Thyroid gland (tissue), 4 donors: ENCODE measurements around the gene LMO2. TPM values are rescaled to one million over a fixed set of nuclear protein-coding genes. Genes with fewer than 3 reads are reported as not detected.

Experiments used
- DNase-seq, 2 donors: peaks; one replicate each; pipeline ENCODE4 v3.0.0-alpha.2; 2019
- H3K27ac ChIP-seq, 3 donors: fragments of 200-600 bp; sonication (generic); 1 replicate in 2 of 3; 2 replicates in 1 of 3; pipeline ENCODE4 v1.5.1; 2016 to 2019; ENCODE audit warnings: mild to moderate bottlenecking in 1 of 3, moderate library complexity in 1 of 3
- H3K27me3 ChIP-seq: fragments of 200-600 bp; sonication (generic); one replicate; pipeline ENCODE4 v1.5.1; 2019
- H3K36me3 ChIP-seq, 2 donors: fragments of 200-600 bp; sonication (generic); one replicate each; pipeline ENCODE4 v1.5.1; 2016 to 2019
- H3K4me1 ChIP-seq, 2 donors: fragments of 200-600 bp; sonication (generic); one replicate each; pipeline ENCODE4 v1.5.1; 2017 to 2019
- H3K4me3 ChIP-seq, 3 donors: fragments of 200-600 bp; sonication (generic); replicated peaks in 1 of 3; 1 replicate in 2 of 3; 2 replicates in 1 of 3; pipeline ENCODE4 v1.5.1; 2016; ENCODE audit warnings: mild to moderate bottlenecking in 1 of 3
- H3K9me3 ChIP-seq: fragments of 200-600 bp; sonication (generic); one replicate; pipeline ENCODE4 v1.5.1; 2017
- POLR2A ChIP-seq, 2 donors: fragments of 450-650 bp; IDR thresholded peaks; one replicate each; pipeline ENCODE4 v1.6.1; 2017; ENCODE audit warnings: antibody characterized with exemption in 2 of 2, mild to moderate bottlenecking in 2 of 2, moderate library complexity in 1 of 2
- WGBS, 2 donors: methylation state at CpG; one replicate each; pipeline ENCODE4 v1.1.5; 2017; 5-methylcytosine and 5-hydroxymethylcytosine counted together
- intact Hi-C: fragments of 100-400 bp; cut with DNase I; formaldehyde crosslinking; loops from one replicate; pipeline ENCODE4 v1.15.1; 2023
- total RNA-seq, 4 donors: library from RNA; depleted of rRNA; stranded (reverse); fragments of >200 nt; gene quantifications; one replicate each; pipeline ENCODE4 v1.2.3, GENCODE V29; 2016
- TF ChIP-seq, protein P1 (sequence below), 6 experiments: fragments of 200-600 bp in 3 of 6; fragments of 450-650 bp in 3 of 6; sonication (generic) in 3 of 6; IDR thresholded peaks; one replicate each; pipeline ENCODE4 v1.5.1; 2016 to 2019; ENCODE audit warnings: antibody characterized with exemption in 6 of 6, mild to moderate bottlenecking in 2 of 6, inconsistent platforms in 1 of 6, moderate library complexity in 1 of 6

LMO2 gene
- total RNA-seq, 4 donors from 2014 or later, result 20.7 to 51.5 (median 40.3) TPM

- H3K4me1 ChIP-seq, result peaks cover 7% of the 10 kb centered on the region in 2 donors
- TF ChIP-seq, protein P1, sequence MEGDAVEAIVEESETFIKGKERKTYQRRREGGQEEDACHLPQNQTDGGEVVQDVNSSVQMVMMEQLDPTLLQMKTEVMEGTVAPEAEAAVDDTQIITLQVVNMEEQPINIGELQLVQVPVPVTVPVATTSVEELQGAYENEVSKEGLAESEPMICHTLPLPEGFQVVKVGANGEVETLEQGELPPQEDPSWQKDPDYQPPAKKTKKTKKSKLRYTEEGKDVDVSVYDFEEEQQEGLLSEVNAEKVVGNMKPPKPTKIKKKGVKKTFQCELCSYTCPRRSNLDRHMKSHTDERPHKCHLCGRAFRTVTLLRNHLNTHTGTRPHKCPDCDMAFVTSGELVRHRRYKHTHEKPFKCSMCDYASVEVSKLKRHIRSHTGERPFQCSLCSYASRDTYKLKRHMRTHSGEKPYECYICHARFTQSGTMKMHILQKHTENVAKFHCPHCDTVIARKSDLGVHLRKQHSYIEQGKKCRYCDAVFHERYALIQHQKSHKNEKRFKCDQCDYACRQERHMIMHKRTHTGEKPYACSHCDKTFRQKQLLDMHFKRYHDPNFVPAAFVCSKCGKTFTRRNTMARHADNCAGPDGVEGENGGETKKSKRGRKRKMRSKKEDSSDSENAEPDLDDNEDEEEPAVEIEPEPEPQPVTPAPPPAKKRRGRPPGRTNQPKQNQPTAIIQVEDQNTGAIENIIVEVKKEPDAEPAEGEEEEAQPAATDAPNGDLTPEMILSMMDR (IDR thresholded peaks at IDR 0.05), result no peak
- TF ChIP-seq POLR2A (IDR thresholded peaks at IDR 0.05), result no peak
- intact Hi-C loops, result no loop called here
These were observed 3.9 kb upstream of the LMO2 start for GRCh38 chr11:33895752-33896137.

DNA sequence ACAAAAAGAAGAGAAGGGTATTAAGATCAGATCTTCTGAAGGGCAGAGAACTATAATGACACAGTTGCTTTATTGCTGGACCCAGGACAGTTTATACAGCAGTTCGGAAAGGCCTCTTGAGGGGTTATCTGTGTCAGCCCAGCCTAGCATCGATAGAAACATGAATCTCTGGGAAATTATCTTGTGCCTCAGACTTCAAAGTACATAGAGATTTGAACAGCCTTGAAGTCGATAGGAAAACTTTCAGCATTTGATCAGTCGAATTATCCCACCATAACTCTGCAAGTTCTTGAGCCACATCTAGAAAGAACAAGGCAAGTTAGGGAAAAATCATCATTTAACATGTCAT, 2.5 kb upstream of the LMO2 start:
- H3K9me3 ChIP-seq, result no peaks in the 10 kb centered on the region
- TF ChIP-seq, protein P1 (IDR thresholded peaks at IDR 0.05), result no peak
- no peak for TF ChIP-seq POLR2A (IDR thresholded peaks at IDR 0.05)
- 85 to 87% methylated on average over 4 of the region's 4 CpGs for WGBS, 2 donors
- no peak overlapping the region for H3K4me3 ChIP-seq
- peaks cover under 1 to 4% of the 10 kb centered on the region in 2 donors for H3K4me1 ChIP-seq
- intact Hi-C loops, result no loop called here
- no peaks in the 10 kb centered on the region for H3K27me3 ChIP-seq
- no peaks in the 10 kb centered on the region for H3K36me3 ChIP-seq
- H3K27ac ChIP-seq, result no peak overlapping the region
- no peak for DNase-seq

More at GRCh38 chr11:33895752-33896137, 3.9 kb upstream of the LMO2 start:
- H3K27ac ChIP-seq, result no peak overlapping the region
- no peak overlapping the region for H3K4me3 ChIP-seq
- no peaks in the 10 kb centered on the region for H3K27me3 ChIP-seq
- no peaks in the 10 kb centered on the region for H3K9me3 ChIP-seq
- no peak for DNase-seq
- WGBS, 2 donors, result 88 to 100% methylated on average over 2 of the region's 2 CpGs
- H3K36me3 ChIP-seq, result no peaks in the 10 kb centered on the region

GRCh38 chr11:33893711-33894397, 2.0 kb upstream of the LMO2 start:
- Histone ChIP-seq H3K4me3 (no peak overlapping the region), H3K9me3 (no peaks in the 10 kb centered on the region), H3K4me1 (peaks cover 0 to under 1% of the 10 kb centered on the region in 2 donors), H3K36me3 (no peaks in the 10 kb centered on the region), H3K27ac (no peak overlapping the region), H3K27me3 (no peaks in the 10 kb centered on the region)
- DNase-seq, result no peak
- WGBS, 2 donors, result 82 to 83% methylated on average over 14 of the region's 14 CpGs
- TF ChIP-seq, protein P1 (IDR thresholded peaks at IDR 0.05), result no peak
- TF ChIP-seq POLR2A (IDR thresholded peaks at IDR 0.05), result no peak
- intact Hi-C loops, result no loop called here

DNA sequence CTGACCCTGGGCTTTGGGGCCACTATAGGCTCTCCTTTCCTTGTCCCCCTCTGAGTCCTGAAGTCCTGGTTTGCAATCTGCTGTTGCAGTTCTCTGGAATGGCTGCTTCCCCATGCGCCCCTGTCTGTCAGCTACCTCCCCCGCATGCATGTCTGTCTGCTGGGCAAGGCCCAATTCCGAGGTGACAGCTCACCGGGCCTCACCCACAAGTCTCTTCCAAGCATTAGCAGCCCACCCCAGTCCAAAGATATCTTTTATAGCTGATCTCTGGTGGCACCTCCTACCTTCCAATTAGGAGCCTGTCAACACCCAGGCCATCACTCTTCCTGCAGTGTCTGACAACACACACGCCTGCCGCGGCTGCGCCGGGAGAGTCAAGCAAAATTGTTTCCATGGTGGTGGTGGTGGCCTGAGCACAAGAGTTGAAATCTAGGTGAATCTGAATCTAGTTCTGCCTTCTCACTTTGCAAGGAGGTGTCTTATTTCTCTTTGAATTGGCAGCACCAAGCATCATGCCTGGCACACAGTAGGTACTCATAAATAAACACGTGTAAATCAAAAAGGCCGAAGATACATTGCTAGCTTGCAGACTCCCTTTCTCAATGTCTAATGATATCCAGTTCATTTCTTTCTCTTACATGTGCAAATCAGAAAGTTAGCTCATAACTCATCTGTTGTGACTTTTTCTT, 1.2 kb upstream of the LMO2 start:
- TF ChIP-seq, protein P1 (IDR thresholded peaks at IDR 0.05), result no peak
- TF ChIP-seq POLR2A (IDR thresholded peaks at IDR 0.05), result no peak
- no peaks in the 10 kb centered on the region for H3K4me1 ChIP-seq
- intact Hi-C loops, result no loop called here
- no peaks in the 10 kb centered on the region for H3K27me3 ChIP-seq
- no peak overlapping the region for H3K27ac ChIP-seq
- no peak overlapping the region for H3K4me3 ChIP-seq
- 91 to 92% methylated on average over 11 of the region's 11 CpGs for WGBS, 2 donors
- no peaks in the 10 kb centered on the region for H3K9me3 ChIP-seq
- no peaks in the 10 kb centered on the region for H3K36me3 ChIP-seq
- DNase-seq, result no peak

- no peak for TF ChIP-seq POLR2A (IDR thresholded peaks at IDR 0.05)
- TF ChIP-seq, protein P1 (IDR thresholded peaks at IDR 0.05), result no peak
- Histone ChIP-seq H3K27me3 (no peaks in the 10 kb centered on the region), H3K4me3 (no peak overlapping the region), H3K9me3 (no peaks in the 10 kb centered on the region), H3K27ac (no peak overlapping the region), H3K4me1 (no peaks in the 10 kb centered on the region), H3K36me3 (no peaks in the 10 kb centered on the region)
- 96 to 98% methylated on average over 3 of the region's 3 CpGs for WGBS, 2 donors
- intact Hi-C loops, result no loop called here
- DNase-seq, result no peak
These were observed 2.0 kb downstream of the LMO2 start for GRCh38 chr11:33889821-33890378.
